Measurements from ENCODE around the gene FHIT. TPM values are rescaled to one million over a fixed set of nuclear protein-coding genes. Genes with fewer than 3 reads are reported as not detected.

The FHIT gene
- polyA plus RNA-seq, 1 of the 3 experiments (the other 2 are of a cell fraction): 0.41 TPM

DNA sequence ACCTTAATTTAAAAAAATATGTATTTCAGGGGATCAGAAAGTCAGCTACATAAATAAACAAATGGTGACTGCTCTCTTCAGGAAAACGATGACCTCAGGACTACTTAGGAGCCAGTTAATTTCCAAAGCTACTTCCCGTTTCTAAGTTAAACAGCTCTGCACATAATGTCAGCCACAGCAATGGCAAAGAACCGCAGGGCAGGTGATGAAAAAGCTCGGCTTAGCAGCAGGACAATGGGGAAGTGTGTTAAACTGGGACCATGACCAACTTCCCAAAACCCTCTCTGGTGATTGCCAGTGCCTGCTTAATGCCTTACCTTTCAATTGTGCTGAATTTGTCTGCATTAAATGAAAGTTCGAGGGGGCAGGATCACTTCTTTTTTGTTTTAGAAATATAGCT is 258.9 kb downstream of the FHIT start (continued):
- TF ChIP-seq, protein P1, sequence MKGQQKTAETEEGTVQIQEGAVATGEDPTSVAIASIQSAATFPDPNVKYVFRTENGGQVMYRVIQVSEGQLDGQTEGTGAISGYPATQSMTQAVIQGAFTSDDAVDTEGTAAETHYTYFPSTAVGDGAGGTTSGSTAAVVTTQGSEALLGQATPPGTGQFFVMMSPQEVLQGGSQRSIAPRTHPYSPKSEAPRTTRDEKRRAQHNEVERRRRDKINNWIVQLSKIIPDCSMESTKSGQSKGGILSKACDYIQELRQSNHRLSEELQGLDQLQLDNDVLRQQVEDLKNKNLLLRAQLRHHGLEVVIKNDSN (IDR thresholded peaks at IDR 0.05; ENCODE audit: borderline replicate concordance, low read depth): no peak
- TF ChIP-seq GATA2 (CRISPR knock-in tag; IDR thresholded peaks at IDR 0.05): no peak
- no peak for TF ChIP-seq ELF1 (IDR thresholded peaks at IDR 0.05)
- TF ChIP-seq RFX5 (IDR thresholded peaks at IDR 0.05; ENCODE audit: low read length): no peak

DNA sequence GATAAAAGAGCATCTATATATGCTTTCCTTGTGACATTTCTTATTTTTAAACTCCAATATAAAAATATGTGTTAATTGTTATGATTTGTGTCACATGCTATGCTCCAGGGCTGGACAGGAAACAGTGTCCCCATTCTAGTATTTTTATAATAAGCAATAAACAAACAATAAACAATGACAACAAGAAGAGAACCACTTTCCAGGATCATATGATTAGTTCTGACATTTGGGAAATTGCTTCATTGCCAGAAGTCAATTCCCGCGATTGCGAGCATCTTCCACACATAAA is 260.9 kb downstream of the FHIT start:
- no peaks in the 10 kb centered on the region for H3F3A ChIP-seq (replicated peaks; ENCODE audit: insufficient read depth)
- TF ChIP-seq JUND (IDR thresholded peaks at IDR 0.05) (no peak), GABPA (IDR thresholded peaks at IDR 0.05; ENCODE audit: low read depth) (no peak), GATA2 (CRISPR knock-in tag; IDR thresholded peaks at IDR 0.05) (no peak), EZH2phosphoT487 (IDR thresholded peaks at IDR 0.05; ENCODE audit: borderline replicate concordance, low read depth) (no peak), POLR2AphosphoS5 (IDR thresholded peaks at IDR 0.05; ENCODE audit: low read depth, low read length) (no peak), RXRA (IDR thresholded peaks at IDR 0.05; ENCODE audit: borderline replicate concordance, low read depth) (no peak), CHD2 (IDR thresholded peaks at IDR 0.05; ENCODE audit: low read length, partially characterized antibody) (no peak), FOXJ3 (CRISPR knock-in tag; IDR thresholded peaks at IDR 0.05) (no peak), NFIC (IDR thresholded peaks at IDR 0.05; ENCODE audit: borderline replicate concordance) (no peak), MXI1 (IDR thresholded peaks at IDR 0.05; ENCODE audit: low read depth, low read length) (no peak), TCF12 (IDR thresholded peaks at IDR 0.05) (no peak), EP300 (IDR thresholded peaks at IDR 0.05; ENCODE audit: borderline replicate concordance in 1 of 2, low read depth in 1 of 2, low read length in 1 of 2) (no peak), RCOR1 (IDR thresholded peaks at IDR 0.05; ENCODE audit: low read length) (no peak), FOSL2 (IDR thresholded peaks at IDR 0.05; ENCODE audit: borderline replicate concordance, low read depth) (no peak), SIN3A (IDR thresholded peaks at IDR 0.05; ENCODE audit: borderline replicate concordance, low read depth, low read length) (no peak)
- TF ChIP-seq, protein P2, sequence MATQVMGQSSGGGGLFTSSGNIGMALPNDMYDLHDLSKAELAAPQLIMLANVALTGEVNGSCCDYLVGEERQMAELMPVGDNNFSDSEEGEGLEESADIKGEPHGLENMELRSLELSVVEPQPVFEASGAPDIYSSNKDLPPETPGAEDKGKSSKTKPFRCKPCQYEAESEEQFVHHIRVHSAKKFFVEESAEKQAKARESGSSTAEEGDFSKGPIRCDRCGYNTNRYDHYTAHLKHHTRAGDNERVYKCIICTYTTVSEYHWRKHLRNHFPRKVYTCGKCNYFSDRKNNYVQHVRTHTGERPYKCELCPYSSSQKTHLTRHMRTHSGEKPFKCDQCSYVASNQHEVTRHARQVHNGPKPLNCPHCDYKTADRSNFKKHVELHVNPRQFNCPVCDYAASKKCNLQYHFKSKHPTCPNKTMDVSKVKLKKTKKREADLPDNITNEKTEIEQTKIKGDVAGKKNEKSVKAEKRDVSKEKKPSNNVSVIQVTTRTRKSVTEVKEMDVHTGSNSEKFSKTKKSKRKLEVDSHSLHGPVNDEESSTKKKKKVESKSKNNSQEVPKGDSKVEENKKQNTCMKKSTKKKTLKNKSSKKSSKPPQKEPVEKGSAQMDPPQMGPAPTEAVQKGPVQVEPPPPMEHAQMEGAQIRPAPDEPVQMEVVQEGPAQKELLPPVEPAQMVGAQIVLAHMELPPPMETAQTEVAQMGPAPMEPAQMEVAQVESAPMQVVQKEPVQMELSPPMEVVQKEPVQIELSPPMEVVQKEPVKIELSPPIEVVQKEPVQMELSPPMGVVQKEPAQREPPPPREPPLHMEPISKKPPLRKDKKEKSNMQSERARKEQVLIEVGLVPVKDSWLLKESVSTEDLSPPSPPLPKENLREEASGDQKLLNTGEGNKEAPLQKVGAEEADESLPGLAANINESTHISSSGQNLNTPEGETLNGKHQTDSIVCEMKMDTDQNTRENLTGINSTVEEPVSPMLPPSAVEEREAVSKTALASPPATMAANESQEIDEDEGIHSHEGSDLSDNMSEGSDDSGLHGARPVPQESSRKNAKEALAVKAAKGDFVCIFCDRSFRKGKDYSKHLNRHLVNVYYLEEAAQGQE (IDR thresholded peaks at IDR 0.05; ENCODE audit: low read depth, low read length): no peak
- TF ChIP-seq, protein P1 (IDR thresholded peaks at IDR 0.05; ENCODE audit: borderline replicate concordance, low read depth): no peak
- TF ChIP-seq, protein P3, sequence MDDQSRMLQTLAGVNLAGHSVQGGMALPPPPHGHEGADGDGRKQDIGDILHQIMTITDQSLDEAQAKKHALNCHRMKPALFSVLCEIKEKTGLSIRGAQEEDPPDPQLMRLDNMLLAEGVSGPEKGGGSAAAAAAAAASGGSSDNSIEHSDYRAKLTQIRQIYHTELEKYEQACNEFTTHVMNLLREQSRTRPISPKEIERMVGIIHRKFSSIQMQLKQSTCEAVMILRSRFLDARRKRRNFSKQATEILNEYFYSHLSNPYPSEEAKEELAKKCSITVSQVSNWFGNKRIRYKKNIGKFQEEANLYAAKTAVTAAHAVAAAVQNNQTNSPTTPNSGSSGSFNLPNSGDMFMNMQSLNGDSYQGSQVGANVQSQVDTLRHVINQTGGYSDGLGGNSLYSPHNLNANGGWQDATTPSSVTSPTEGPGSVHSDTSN (IDR thresholded peaks at IDR 0.05): no peak
- TF ChIP-seq, protein P4, sequence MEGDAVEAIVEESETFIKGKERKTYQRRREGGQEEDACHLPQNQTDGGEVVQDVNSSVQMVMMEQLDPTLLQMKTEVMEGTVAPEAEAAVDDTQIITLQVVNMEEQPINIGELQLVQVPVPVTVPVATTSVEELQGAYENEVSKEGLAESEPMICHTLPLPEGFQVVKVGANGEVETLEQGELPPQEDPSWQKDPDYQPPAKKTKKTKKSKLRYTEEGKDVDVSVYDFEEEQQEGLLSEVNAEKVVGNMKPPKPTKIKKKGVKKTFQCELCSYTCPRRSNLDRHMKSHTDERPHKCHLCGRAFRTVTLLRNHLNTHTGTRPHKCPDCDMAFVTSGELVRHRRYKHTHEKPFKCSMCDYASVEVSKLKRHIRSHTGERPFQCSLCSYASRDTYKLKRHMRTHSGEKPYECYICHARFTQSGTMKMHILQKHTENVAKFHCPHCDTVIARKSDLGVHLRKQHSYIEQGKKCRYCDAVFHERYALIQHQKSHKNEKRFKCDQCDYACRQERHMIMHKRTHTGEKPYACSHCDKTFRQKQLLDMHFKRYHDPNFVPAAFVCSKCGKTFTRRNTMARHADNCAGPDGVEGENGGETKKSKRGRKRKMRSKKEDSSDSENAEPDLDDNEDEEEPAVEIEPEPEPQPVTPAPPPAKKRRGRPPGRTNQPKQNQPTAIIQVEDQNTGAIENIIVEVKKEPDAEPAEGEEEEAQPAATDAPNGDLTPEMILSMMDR (IDR thresholded peaks at IDR 0.05): no peak
- TF ChIP-seq, protein P5, sequence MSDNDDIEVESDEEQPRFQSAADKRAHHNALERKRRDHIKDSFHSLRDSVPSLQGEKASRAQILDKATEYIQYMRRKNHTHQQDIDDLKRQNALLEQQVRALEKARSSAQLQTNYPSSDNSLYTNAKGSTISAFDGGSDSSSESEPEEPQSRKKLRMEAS (IDR thresholded peaks at IDR 0.05; ENCODE audit: low read depth): no peak
- H4K20me1 ChIP-seq (ENCODE audit: insufficient read depth): no peaks in the 10 kb centered on the region
- H3K27me3 ChIP-seq (ENCODE audit: insufficient read depth): no peaks in the 10 kb centered on the region
- CTCF ChIA-PET: no interaction called here
- 90% methylated on average over 3 of the region's 3 CpGs for WGBS (ENCODE audit: low lambda C conversion rate)
- H3K9me2 ChIP-seq: no peaks in the 10 kb centered on the region
- H3K4me1 ChIP-seq (ENCODE audit: control insufficient read depth in 1 of 2, insufficient read depth in 2 of 2, low read depth in 1 of 2, low read length in 1 of 2): no peaks in the 10 kb centered on the region; a peak in 1 of 4 replicates
- H3K27ac ChIP-seq (ENCODE audit: low read depth in 2 of 2, low read length in 1 of 2): no peak overlapping the region
- no peak overlapping the region for H2AFZ ChIP-seq (ENCODE audit: low read depth)
- no peaks in the 10 kb centered on the region for H3K36me3 ChIP-seq (replicated peaks in 1 of 2; ENCODE audit: control insufficient read depth in 1 of 2, insufficient read depth in 2 of 2, low read length in 1 of 2)
- no peak overlapping the region for H3K9ac ChIP-seq
- no peak overlapping the region for H3K4me2 ChIP-seq
- POLR2A ChIA-PET: no interaction called here
- no peak for DNase-seq
- no peak overlapping the region for H3K4me3 ChIP-seq (ENCODE audit: low read depth in 2 of 2, low read length in 1 of 2)
- no peaks in the 10 kb centered on the region for H3K9me3 ChIP-seq
- H3K79me2 ChIP-seq (ENCODE audit: insufficient read depth): no peaks in the 10 kb centered on the region
